WTC11 (cell line): Measurements from ENCODE around the gene ZIC4. TPM values are rescaled to one million over a fixed set of nuclear protein-coding genes. Genes with fewer than 3 reads are reported as not detected.
A peak's percentile ranks its signal among the peaks of the same experiment; 100 is the strongest.

ENCODE experiments used
- ATAC-seq: fragments of 200-7000 bp; cut with Tn5 transposase; 2 replicates; pipeline ENCODE4 v1.10.0; 2021; ENCODE audit warnings: mild to moderate bottlenecking, moderate library complexity
- CTCF ChIA-PET: fragments of 300-600 bp; sonication (Branson Sonifier 250); formaldehyde crosslinking; loops from one replicate; lab custom pipeline; 2021; ENCODE audit warnings: antibody characterized with exemption; lab: Charles Lee
- POLR2A ChIA-PET: fragments of 350-600 bp; sonication (Branson Sonifier 250); formaldehyde crosslinking; loops from one replicate; lab custom pipeline; 2021; ENCODE audit warnings: antibody characterized with exemption; lab: Charles Lee
- DNase-seq: peaks from one replicate; pipeline ENCODE4 v3.0.0; 2021; ENCODE audit warnings: low spot score
- H3K27ac Mint-ChIP-seq: 2 replicates; pipeline ENCODE4 v1.8.0; 2021; ENCODE audit warnings: mixed read lengths
- H3K27me3 Mint-ChIP-seq: 2 replicates; pipeline ENCODE4 v1.8.0; 2021; ENCODE audit warnings: low read depth, mild to moderate bottlenecking, moderate library complexity, mixed read lengths
- H3K36me3 Mint-ChIP-seq: 2 replicates; pipeline ENCODE4 v1.8.0; 2021; ENCODE audit warnings: mixed read lengths
- H3K4me1 Mint-ChIP-seq: 2 replicates; pipeline ENCODE4 v1.8.0; 2022; ENCODE audit warnings: mixed read lengths
- H3K4me3 Mint-ChIP-seq: 2 replicates; pipeline ENCODE4 v1.8.0; 2021; ENCODE audit warnings: mild to moderate bottlenecking, moderate library complexity, mixed read lengths
- H3K9me3 Mint-ChIP-seq: 2 replicates; pipeline ENCODE4 v1.8.0; 2021; ENCODE audit warnings: mixed read lengths
- AFF4 ChIP-seq: sonication (generic); formaldehyde crosslinking; IDR thresholded peaks from 2 replicates; pipeline ENCODE4 v1.8.1; 2023; ENCODE audit warnings: mild to moderate bottlenecking, missing genetic modification reagents, borderline replicate concordance
- ARID4B ChIP-seq: sonication (generic); formaldehyde crosslinking; IDR thresholded peaks from 2 replicates; pipeline ENCODE4 v1.8.0; 2023; ENCODE audit warnings: missing genetic modification reagents, mild to moderate bottlenecking, borderline replicate concordance
- ATF1 ChIP-seq: sonication (generic); formaldehyde crosslinking; IDR thresholded peaks from 2 replicates; pipeline ENCODE4 v1.8.1; 2023; ENCODE audit warnings: mild to moderate bottlenecking, moderate library complexity, missing genetic modification reagents
- ATF2 ChIP-seq: sonication (generic); formaldehyde crosslinking; IDR thresholded peaks from 2 replicates; pipeline ENCODE4 v1.8.1; 2022; ENCODE audit warnings: low read depth, missing genetic modification reagents, borderline replicate concordance
- ATF6 ChIP-seq: sonication (generic); formaldehyde crosslinking; IDR thresholded peaks from 2 replicates; pipeline ENCODE4 v1.8.1; 2023; ENCODE audit warnings: mild to moderate bottlenecking, missing genetic modification reagents
- CDX4 ChIP-seq: fragments of 250-450 bp; sonication (Bioruptor Pico); IDR thresholded peaks from 2 replicates; pipeline ENCODE4 v1.9.0; 2021; ENCODE audit warnings: moderate library complexity, mild to moderate bottlenecking, inconsistent platforms, borderline replicate concordance
- E2F1 ChIP-seq: sonication (generic); formaldehyde crosslinking; IDR thresholded peaks from 2 replicates; pipeline ENCODE4 v1.8.0; 2022; ENCODE audit warnings: mild to moderate bottlenecking, missing genetic modification reagents
- ESRRA ChIP-seq: sonication (generic); formaldehyde crosslinking; IDR thresholded peaks from 2 replicates; pipeline ENCODE4 v1.8.1; 2022; ENCODE audit warnings: mild to moderate bottlenecking, missing genetic modification reagents, borderline replicate concordance
- GABPB1 ChIP-seq: sonication (generic); formaldehyde crosslinking; IDR thresholded peaks from 2 replicates; pipeline ENCODE4 v1.8.1; 2023; ENCODE audit warnings: mild to moderate bottlenecking, missing genetic modification reagents
- IRF1 ChIP-seq: sonication (generic); formaldehyde crosslinking; IDR thresholded peaks from 2 replicates; pipeline ENCODE4 v1.8.0; 2023; ENCODE audit warnings: missing genetic modification reagents
- JUN ChIP-seq: sonication (generic); formaldehyde crosslinking; IDR thresholded peaks from 2 replicates; pipeline ENCODE4 v1.8.0; 2023; ENCODE audit warnings: mild to moderate bottlenecking, missing genetic modification reagents
- MAX ChIP-seq: sonication (generic); formaldehyde crosslinking; IDR thresholded peaks from 2 replicates; pipeline ENCODE4 v1.8.0; 2022; ENCODE audit warnings: mild to moderate bottlenecking, missing genetic modification reagents
- MXD4 ChIP-seq: fragments of 250-450 bp; sonication (Bioruptor Pico); IDR thresholded peaks from 2 replicates; pipeline ENCODE4 v1.8.0; 2021; ENCODE audit warnings: mild to moderate bottlenecking, moderate library complexity, borderline replicate concordance
- NFE2L1 ChIP-seq: sonication (generic); formaldehyde crosslinking; IDR thresholded peaks from 2 replicates; pipeline ENCODE4 v1.8.1; 2023; ENCODE audit warnings: missing genetic modification reagents
- NFYB ChIP-seq: sonication (generic); formaldehyde crosslinking; conservative IDR thresholded peaks from 2 replicates; pipeline ENCODE4 v1.8.0; 2022; ENCODE audit warnings: low read depth, missing genetic modification reagents
- PREB ChIP-seq: sonication (generic); formaldehyde crosslinking; IDR thresholded peaks from 2 replicates; pipeline ENCODE4 v1.8.1; 2022; ENCODE audit warnings: mild to moderate bottlenecking, missing genetic modification reagents, moderate library complexity, borderline replicate concordance
- PRRX2 ChIP-seq: fragments of 250-450 bp; sonication (Bioruptor Pico); IDR thresholded peaks from 2 replicates; pipeline ENCODE4 v1.8.0; 2021; ENCODE audit warnings: mild to moderate bottlenecking
- ZNF219 ChIP-seq: sonication (generic); formaldehyde crosslinking; IDR thresholded peaks from 2 replicates; pipeline ENCODE4 v1.8.0; 2023; ENCODE audit warnings: missing genetic modification reagents, mild to moderate bottlenecking, borderline replicate concordance
- ZNF396 ChIP-seq: fragments of 250-450 bp; sonication (Bioruptor Pico); IDR thresholded peaks from 2 replicates; pipeline ENCODE4 v1.8.0; 2021; ENCODE audit warnings: mild to moderate bottlenecking, moderate library complexity, borderline replicate concordance
- ZSCAN18 ChIP-seq: fragments of 250-450 bp; sonication (Bioruptor Pico); IDR thresholded peaks from 2 replicates; pipeline ENCODE4 v2.1.2; 2022; ENCODE audit warnings: mild to moderate bottlenecking, moderate library complexity
- total RNA-seq: library from RNA; stranded (reverse); gene quantifications from 3 replicates; pipeline ENCODE4 v1.2.3, GENCODE V29; 2021

ZIC4 gene
- total RNA-seq, 1 experiment from 2014 or later, result 3.5 TPM

- DNase-seq (peak; percentile 38), ATAC-seq (peak; percentile 43)
- H3K4me1 Mint-ChIP-seq, result peaks cover 60% of the 10 kb centered on the region
- TF ChIP-seq ZNF219 (CRISPR knock-in tag) (no peak), AFF4 (CRISPR knock-in tag) (no peak), MXD4 (CRISPR knock-in tag) (no peak), PREB (CRISPR knock-in tag) (no peak), GABPB1 (CRISPR knock-in tag) (no peak), ARID4B (no peak), ZSCAN18 (CRISPR knock-in tag) (no peak), ESRRA (CRISPR knock-in tag) (no peak), JUN (no peak), MAX (no peak), NFYB (CRISPR knock-in tag) (no peak), IRF1 (CRISPR knock-in tag) (no peak), PRRX2 (no peak), NFE2L1 (CRISPR knock-in tag) (no peak), E2F1 (CRISPR knock-in tag) (no peak), ZNF396 (CRISPR knock-in tag) (no peak), CDX4 (no peak), ATF6 (CRISPR knock-in tag) (no peak), ATF1 (CRISPR knock-in tag) (no peak), ATF2 (CRISPR knock-in tag) (no peak)
- no peak overlapping the region for H3K27ac Mint-ChIP-seq
- POLR2A ChIA-PET, result no interaction called here
- CTCF ChIA-PET, result interaction anchor here (1.0 to 3.7 kb wide), 5 partner anchors 8 to 15 kb away, joined by 3 to 43 read pairs (median 5); no protein-coding TSS in a partner anchor
- no peaks in the 10 kb centered on the region for H3K36me3 Mint-ChIP-seq
- H3K4me3 Mint-ChIP-seq, result peak overlapping the region; percentile 66
- no peaks in the 10 kb centered on the region for H3K9me3 Mint-ChIP-seq
- H3K27me3 Mint-ChIP-seq, result peaks cover 98% of the 10 kb centered on the region
Measured at GRCh38 chr3:147369661-147370123, 36.7 kb downstream of the ZIC4 start.
